T1000 (cell line): ENCODE data around the gene NR2F2.
A peak's percentile ranks its signal among the peaks of the same experiment; 100 is the strongest.

Source experiments
- DNase-seq: peaks from one replicate; lab custom pipeline; 2025; ENCODE audit warnings: mixed read lengths; lab: John Stamatoyannopoulos, UW

NR2F2 gene

GRCh38 chr15:96331945-96332636 lies 1.6 kb downstream of the NR2F2 start:
- no peak for DNase-seq

- DNase-seq: no peak
Measured at GRCh38 chr15:96332637-96333121, 2.2 kb downstream of the NR2F2 start.

- no peak for DNase-seq
Measured at GRCh38 chr15:96333131-96334016, 2.9 kb downstream of the NR2F2 start.

GRCh38 chr15:96334017-96334704 lies 3.7 kb downstream of the NR2F2 start:
- DNase-seq: no peak

- no peak for DNase-seq
Measured at GRCh38 chr15:96334705-96335410, 4.4 kb downstream of the NR2F2 start.

- no peak for DNase-seq
Measured at GRCh38 chr15:96335411-96336024, 5.0 kb downstream of the NR2F2 start.

GRCh38 chr15:96336108-96336595 lies 5.7 kb downstream of the NR2F2 start:
- no peak for DNase-seq

GRCh38 chr15:96336596-96337364 lies 6.3 kb downstream of the NR2F2 start:
- no peak for DNase-seq

GRCh38 chr15:96337365-96338023 lies 7.0 kb downstream of the NR2F2 start:
- DNase-seq: no peak

- no peak for DNase-seq
Measured at GRCh38 chr15:96338074-96338765, 7.7 kb downstream of the NR2F2 start.

- no peak for DNase-seq
Measured at GRCh38 chr15:96338766-96339618, 8.5 kb downstream of the NR2F2 start.

GRCh38 chr15:96339619-96340347 lies 9.3 kb downstream of the NR2F2 start:
- DNase-seq: no peak

GRCh38 chr15:96340348-96340597 lies 9.8 kb downstream of the NR2F2 start:
- DNase-seq: no peak

GRCh38 chr15:96340598-96341512 lies 10.4 kb downstream of the NR2F2 start:
- peak; percentile 39 for DNase-seq

GRCh38 chr15:96341513-96342405 lies 11.3 kb downstream of the NR2F2 start:
- no peak for DNase-seq
